ENCODE results near the gene VWF. TPM values are rescaled to one million over a fixed set of nuclear protein-coding genes. Genes with fewer than 3 reads are reported as not detected.

Gene VWF
- total RNA-seq, 1 donor from 2014 or later = 0.06 TPM

DNA sequence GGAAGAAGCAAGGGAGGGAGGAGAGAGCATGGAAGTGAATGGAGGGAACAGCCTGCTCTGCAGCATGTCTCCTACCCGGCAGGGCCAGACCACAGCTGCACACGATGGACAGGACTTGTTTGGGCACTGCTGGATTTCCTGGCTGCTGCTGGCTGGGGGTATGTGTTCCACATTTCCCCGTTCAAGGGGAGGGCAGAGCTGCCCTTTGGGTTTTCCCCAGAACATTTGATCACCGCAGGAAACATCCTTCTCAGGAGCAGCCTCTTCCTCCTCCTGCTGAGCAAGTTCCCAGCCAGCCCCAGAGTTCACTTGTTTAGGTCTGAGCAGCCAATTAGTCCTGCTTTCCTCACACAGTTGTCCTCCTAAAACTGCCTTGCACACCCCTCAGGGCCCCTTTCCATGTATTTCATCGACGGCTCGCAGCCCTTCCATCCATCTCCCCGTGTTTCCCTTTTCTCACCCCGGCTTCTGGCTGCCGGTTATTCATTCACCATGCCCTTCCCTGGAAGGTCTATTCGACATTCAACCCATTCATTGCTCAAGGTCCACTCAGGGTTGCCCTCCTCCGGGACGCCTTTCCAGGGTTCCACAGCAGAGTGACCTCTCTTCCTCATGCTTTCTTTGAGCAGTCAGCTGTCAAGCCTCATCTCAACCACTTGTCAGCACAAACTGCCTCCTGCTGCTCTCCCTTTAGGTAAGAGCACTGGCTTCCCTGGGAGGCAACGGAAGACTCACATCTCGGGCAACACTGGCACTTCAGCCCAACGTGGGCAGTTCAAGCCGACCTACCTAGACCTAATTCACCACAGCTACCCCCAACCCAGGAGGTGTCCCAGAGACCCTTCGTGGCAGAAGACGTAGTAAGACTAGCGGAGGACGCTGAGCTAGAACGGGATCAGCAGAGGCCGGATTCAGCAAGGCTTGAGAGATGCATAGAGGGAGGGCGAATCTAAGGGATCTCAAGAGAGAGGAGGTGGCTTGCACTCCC, 159.3 kb downstream of the VWF start:
- TF ChIP-seq, protein P1, sequence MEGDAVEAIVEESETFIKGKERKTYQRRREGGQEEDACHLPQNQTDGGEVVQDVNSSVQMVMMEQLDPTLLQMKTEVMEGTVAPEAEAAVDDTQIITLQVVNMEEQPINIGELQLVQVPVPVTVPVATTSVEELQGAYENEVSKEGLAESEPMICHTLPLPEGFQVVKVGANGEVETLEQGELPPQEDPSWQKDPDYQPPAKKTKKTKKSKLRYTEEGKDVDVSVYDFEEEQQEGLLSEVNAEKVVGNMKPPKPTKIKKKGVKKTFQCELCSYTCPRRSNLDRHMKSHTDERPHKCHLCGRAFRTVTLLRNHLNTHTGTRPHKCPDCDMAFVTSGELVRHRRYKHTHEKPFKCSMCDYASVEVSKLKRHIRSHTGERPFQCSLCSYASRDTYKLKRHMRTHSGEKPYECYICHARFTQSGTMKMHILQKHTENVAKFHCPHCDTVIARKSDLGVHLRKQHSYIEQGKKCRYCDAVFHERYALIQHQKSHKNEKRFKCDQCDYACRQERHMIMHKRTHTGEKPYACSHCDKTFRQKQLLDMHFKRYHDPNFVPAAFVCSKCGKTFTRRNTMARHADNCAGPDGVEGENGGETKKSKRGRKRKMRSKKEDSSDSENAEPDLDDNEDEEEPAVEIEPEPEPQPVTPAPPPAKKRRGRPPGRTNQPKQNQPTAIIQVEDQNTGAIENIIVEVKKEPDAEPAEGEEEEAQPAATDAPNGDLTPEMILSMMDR (conservative IDR thresholded peaks at IDR 0.05; ENCODE audit: low read depth, low read length) = no peak
- DNase-seq (ENCODE audit: low read depth) = no peak
- H3K4me3 ChIP-seq (ENCODE audit: low read depth, low read length) = no peak overlapping the region

- no peak for DNase-seq (ENCODE audit: low read depth)
- no peak overlapping the region for H3K4me3 ChIP-seq (ENCODE audit: low read depth, low read length)
- TF ChIP-seq, protein P1 (conservative IDR thresholded peaks at IDR 0.05; ENCODE audit: low read depth, low read length) = no peak
Observed at GRCh38 chr12:5963515-5963914, 161.0 kb downstream of the VWF start.

DNA sequence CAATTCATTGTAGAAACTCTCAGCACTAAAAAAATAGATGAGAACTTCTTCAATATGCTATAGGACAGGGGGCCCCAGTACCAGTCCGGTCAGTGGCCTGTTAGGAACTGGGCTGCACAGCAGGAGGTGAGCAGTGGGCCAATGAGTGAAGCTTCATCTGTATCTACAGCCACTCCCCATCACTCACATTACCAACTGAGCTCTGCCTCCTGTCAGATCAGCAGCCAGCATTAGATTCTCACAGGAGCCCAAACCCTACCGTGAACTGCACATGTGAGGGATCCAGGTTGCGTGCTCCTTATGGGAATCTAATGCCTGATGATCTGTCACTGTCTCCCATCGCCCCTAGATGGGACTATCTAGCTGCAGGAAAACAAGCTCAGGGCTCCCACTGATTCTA, 163.7 kb downstream of the VWF start:
- TF ChIP-seq, protein P1 (conservative IDR thresholded peaks at IDR 0.05; ENCODE audit: low read depth, low read length) = no peak
- no peak for DNase-seq (ENCODE audit: low read depth)
- H3K4me3 ChIP-seq (ENCODE audit: low read depth, low read length) = no peak overlapping the region

DNA sequence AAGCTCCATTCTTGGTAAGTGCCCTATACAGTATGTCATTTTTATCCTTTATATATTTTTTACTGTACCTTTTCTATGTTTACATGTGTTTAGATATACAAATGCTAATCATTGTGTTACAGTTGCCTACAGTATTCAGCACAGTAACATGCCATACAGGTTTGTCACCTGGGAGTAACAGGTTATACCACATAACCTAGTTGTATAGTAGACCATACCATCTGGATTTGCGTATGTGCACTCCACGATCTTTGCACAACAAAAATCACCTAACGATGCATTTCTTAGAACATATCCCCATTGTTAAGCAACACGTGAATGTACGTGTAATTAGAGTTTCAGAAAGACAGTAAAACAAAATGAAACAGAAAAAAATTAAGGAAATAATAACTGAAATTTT, 167.5 kb downstream of the VWF start:
- no peak for DNase-seq (ENCODE audit: low read depth)
- H3K4me3 ChIP-seq (ENCODE audit: low read depth, low read length) = no peak overlapping the region
- TF ChIP-seq, protein P1 (conservative IDR thresholded peaks at IDR 0.05; ENCODE audit: low read depth, low read length) = no peak

DNA sequence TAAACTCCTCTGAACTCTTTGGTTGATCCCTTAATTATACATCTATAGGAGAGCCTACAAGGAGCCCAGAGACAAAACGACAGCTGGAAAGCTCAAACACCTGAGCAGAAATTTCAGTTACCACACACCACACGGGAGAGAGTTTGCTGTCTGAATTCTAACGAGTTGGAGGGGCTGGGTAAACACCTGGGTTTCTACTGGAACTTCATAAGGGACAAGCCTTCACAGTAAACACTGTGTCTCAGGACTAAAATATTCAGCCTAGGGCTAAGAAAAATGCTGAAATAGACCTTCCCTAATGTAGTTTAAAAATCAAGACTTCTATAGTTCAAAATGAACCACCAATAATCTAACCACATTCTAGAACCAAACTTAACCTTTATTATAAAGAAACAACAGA, 169.8 kb downstream of the VWF start:
- TF ChIP-seq, protein P1 (conservative IDR thresholded peaks at IDR 0.05; ENCODE audit: low read depth, low read length) = no peak
- DNase-seq (ENCODE audit: low read depth) = no peak
- H3K4me3 ChIP-seq (ENCODE audit: low read depth, low read length) = no peak overlapping the region

DNA sequence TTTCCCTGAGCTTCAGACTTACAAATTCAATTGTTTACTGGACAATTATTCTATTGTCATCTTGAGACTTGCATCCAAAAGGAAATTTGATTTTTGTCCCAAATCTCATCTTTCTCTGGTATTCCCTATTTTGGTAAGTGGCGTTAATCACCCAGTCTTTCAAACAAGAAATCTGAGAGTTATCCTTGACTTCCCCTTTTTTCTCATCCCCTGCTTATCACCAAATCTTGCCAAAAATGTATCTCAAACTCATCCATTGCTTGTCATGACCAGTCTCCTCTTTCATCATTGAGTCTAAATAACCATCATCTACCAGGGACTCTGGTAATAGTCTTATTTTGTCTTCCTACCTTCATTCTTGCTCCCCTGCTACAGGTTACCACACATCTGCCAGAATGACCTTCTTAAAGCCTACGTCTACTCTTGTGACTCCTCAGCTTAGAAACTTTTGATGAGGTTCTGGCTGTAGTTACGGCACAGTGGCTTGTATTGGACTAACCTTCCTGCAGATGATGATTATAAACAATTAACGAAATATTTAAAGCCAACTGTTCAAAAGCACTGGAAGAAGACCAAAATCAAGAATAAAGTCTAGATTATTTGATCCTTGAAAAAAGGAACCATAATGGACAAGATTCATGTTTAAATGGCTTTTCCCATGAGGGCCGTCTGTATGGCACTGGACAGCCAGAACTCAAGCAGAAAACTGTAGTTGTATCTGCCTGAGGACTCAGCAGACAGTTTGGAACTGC, 170.5 kb downstream of the VWF start:
- TF ChIP-seq, protein P1 (conservative IDR thresholded peaks at IDR 0.05; ENCODE audit: low read depth, low read length) = no peak
- DNase-seq (ENCODE audit: low read depth) = no peak
- no peak overlapping the region for H3K4me3 ChIP-seq (ENCODE audit: low read depth, low read length)

All from epithelial cell of proximal tubule (primary cell).